Mucosa of descending colon (tissue), 3 donors: ENCODE measurements around the gene NAA16. TPM values are rescaled to one million over a fixed set of nuclear protein-coding genes. Genes with fewer than 3 reads are reported as not detected.
A peak's percentile ranks its signal among the peaks of the same experiment; 100 is the strongest.

ENCODE experiments used
- ATAC-seq: fragments of 200-7000 bp; cut with Tn5 transposase; one replicate; pipeline ENCODE4 v1.9.1; 2020; ENCODE audit warnings: mild to moderate bottlenecking, moderate library complexity
- DNase-seq, 3 donors: peaks; one replicate each; pipeline ENCODE4 v3.0.0-alpha.2; 2020
- H3K36me3 ChIP-seq: fragments of 200-600 bp; one replicate; pipeline ENCODE4 v1.8.0; 2021; ENCODE audit warnings: low read depth, mild to moderate bottlenecking
- H3K4me1 ChIP-seq: fragments of 200-600 bp; one replicate; pipeline ENCODE4 v1.8.0; 2021; ENCODE audit warnings: low read depth, mild to moderate bottlenecking
- H3K4me3 ChIP-seq: fragments of 200-600 bp; one replicate; pipeline ENCODE4 v1.8.0; 2021; ENCODE audit warnings: mild to moderate bottlenecking
- H3K9me3 ChIP-seq: fragments of 200-600 bp; one replicate; pipeline ENCODE4 v1.8.0; 2021; ENCODE audit warnings: mild to moderate bottlenecking
- intact Hi-C, 2 donors: fragments of 100-400 bp; cut with DNase I in 1 of 2; cut with micrococcal nuclease in 1 of 2; formaldehyde crosslinking; loops; one replicate each; pipeline versions ENCODE4 v1.11.0 to v1.11.1; 2022; cut with DNase I, micrococcal nuclease
- total RNA-seq, 3 donors: library from RNA; stranded (reverse); fragmentation: NEBNext Ultra II Directional in 2 of 3; extraction: Animal tissue kit (Norgen Biotek cat#: 25700) in 2 of 3; gene quantifications; one replicate each; pipeline versions ENCODE4 v1.2.1 to v1.2.4, GENCODE V29; 2021 to 2023
- TF ChIP-seq, protein P1 (sequence below): fragments of 200-600 bp; IDR thresholded peaks from one replicate; pipeline ENCODE4 v1.8.0; 2022; ENCODE audit warnings: antibody characterized with exemption, mild to moderate bottlenecking
- donor health status: DM: no; HTN: no; CAD: no; lungs with moderate emphysema.
- donor health status: DM: no; HTN: no; CAD: no.
- donor health status: DM: no; HTN: yes; CAD: no.

Gene NAA16
- total RNA-seq, 3 donors from 2014 or later = 11.0 to 18.6 (median 18.1) TPM

DNA sequence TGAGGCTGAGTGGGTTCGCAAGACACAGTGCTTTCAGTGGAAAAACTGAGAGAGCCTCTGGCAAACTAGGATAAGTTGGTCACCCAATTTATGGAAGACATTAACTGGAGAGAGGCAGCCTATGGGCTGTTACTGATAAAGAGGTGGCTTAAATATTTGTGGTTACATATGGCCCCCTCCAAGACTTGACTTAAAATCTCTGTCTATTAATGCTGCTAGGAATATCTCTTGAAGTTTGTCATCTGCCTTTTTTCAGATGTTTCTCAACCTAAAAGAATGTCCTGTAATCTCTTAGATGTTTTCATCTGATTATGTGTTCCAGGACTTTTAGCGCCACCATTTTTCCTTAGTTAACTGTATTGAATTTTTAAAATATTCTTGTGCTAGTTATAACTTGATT lies 54.6 kb downstream of the NAA16 start:
- DNase-seq = no peak
- ATAC-seq = no peak
- no peaks in the 10 kb centered on the region for H3K36me3 ChIP-seq

GRCh38 chr13:41370736-41371135 lies 59.7 kb downstream of the NAA16 start:
- Histone ChIP-seq H3K4me3 (no peak overlapping the region), H3K9me3 (no peaks in the 10 kb centered on the region), H3K4me1 (no peaks in the 10 kb centered on the region), H3K36me3 (no peaks in the 10 kb centered on the region)
- TF ChIP-seq, protein P1, sequence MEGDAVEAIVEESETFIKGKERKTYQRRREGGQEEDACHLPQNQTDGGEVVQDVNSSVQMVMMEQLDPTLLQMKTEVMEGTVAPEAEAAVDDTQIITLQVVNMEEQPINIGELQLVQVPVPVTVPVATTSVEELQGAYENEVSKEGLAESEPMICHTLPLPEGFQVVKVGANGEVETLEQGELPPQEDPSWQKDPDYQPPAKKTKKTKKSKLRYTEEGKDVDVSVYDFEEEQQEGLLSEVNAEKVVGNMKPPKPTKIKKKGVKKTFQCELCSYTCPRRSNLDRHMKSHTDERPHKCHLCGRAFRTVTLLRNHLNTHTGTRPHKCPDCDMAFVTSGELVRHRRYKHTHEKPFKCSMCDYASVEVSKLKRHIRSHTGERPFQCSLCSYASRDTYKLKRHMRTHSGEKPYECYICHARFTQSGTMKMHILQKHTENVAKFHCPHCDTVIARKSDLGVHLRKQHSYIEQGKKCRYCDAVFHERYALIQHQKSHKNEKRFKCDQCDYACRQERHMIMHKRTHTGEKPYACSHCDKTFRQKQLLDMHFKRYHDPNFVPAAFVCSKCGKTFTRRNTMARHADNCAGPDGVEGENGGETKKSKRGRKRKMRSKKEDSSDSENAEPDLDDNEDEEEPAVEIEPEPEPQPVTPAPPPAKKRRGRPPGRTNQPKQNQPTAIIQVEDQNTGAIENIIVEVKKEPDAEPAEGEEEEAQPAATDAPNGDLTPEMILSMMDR = no peak
- intact Hi-C loops = no loop called here
- peak; percentile 56 for ATAC-seq
- peak in 1 of 3 donors; percentile 11 for DNase-seq

More for the DNA sequence above, 54.6 kb downstream of the NAA16 start:
- intact Hi-C loops = no loop called here
- TF ChIP-seq, protein P1 = no peak
- Histone ChIP-seq H3K9me3 (no peaks in the 10 kb centered on the region), H3K4me1 (no peaks in the 10 kb centered on the region), H3K4me3 (no peak overlapping the region)

DNA sequence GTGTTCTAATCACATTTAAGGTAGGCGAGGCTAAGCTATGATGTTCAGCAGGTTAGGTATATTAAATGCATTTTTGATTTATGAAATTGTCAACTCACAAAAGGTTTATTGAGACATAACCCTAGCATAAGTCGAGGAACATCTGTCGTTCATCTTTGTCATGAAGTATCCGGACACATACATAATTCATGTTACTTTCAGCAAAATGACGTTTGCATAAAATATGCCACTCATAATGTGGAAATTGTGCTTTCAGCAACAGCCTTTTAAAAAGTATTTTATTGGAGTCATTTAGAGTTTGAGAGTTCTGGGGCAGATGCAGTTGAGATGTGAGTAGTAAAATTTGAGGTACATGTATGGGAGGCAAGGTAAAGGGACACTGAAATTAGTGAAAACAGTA lies 66.4 kb downstream of the NAA16 start:
- TF ChIP-seq, protein P1 = no peak
- no peak overlapping the region for H3K4me3 ChIP-seq
- intact Hi-C loops = no loop called here
- H3K4me1 ChIP-seq = no peaks in the 10 kb centered on the region
- DNase-seq = no peak
- no peaks in the 10 kb centered on the region for H3K36me3 ChIP-seq
- no peaks in the 10 kb centered on the region for H3K9me3 ChIP-seq
- ATAC-seq = no peak

GRCh38 chr13:41382431-41382830 lies 71.4 kb downstream of the NAA16 start:
- no peak for ATAC-seq
- TF ChIP-seq, protein P1 = no peak
- no peak for DNase-seq
- intact Hi-C loops = no loop called here
- H3K4me1 ChIP-seq = no peaks in the 10 kb centered on the region
- no peaks in the 10 kb centered on the region for H3K9me3 ChIP-seq
- no peak overlapping the region for H3K4me3 ChIP-seq
- H3K36me3 ChIP-seq = no peaks in the 10 kb centered on the region

- TF ChIP-seq, protein P1 = no peak
- intact Hi-C loops = no loop called here
- no peaks in the 10 kb centered on the region for H3K36me3 ChIP-seq
- no peak for DNase-seq
- H3K4me1 ChIP-seq = no peaks in the 10 kb centered on the region
- no peaks in the 10 kb centered on the region for H3K9me3 ChIP-seq
- no peak for ATAC-seq
- no peak overlapping the region for H3K4me3 ChIP-seq
Measured at GRCh38 chr13:41383386-41383785, 72.3 kb downstream of the NAA16 start.
